Measurements from ENCODE around the gene MGAT4A. TPM values are rescaled to one million over a fixed set of nuclear protein-coding genes. Genes with fewer than 3 reads are reported as not detected.
"Not testable (repeated sequence)": the region's sequence is repeated elsewhere in the genome, so short reads cannot be mapped to it uniquely, and the experiment has no call there.

MGAT4A gene
- total and polyA plus RNA-seq, 2 of the 8 experiments (the other 6 are each of a cell fraction or from before 2014, with no cell fraction given) = 1.4 to 7.7 TPM

DNA sequence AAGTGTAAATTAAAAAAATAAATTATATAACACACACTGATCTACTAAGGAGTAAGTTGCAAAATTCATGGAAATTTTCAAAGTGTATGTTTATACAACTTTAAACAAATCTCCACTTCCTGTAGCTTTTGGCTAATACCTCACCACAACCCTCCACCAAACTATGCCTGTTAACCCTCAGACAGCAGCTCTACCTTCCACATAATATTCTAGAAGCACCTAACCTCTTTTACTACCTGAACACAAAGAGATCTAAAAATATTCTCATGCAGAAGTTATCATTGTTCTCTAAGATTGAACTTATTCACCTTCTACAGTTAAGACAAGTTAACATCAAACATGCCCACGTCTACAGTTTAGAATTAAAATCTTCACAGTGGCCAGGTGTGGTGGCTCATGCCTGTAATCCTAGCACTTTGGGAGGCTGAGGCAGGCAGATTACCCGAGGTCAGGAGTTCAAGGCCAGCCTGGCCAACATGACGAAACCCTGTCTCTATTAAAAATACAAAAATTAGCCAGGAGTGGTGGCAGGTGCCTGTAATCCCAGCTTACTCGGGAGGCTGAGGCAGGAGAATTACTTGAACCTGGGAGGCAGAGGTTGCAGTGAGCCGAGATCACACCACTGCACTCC is 2.7 kb downstream of the MGAT4A start:
- H3K4me2 ChIP-seq (ENCODE audit: insufficient read depth in 1 of 2, low read depth in 2 of 2, low read length in 2 of 2) = not testable (repeated sequence)

More for the DNA sequence above, 2.7 kb downstream of the MGAT4A start:
- H2AFZ ChIP-seq (ENCODE audit: low read length); H3K79me1 ChIP-seq (ENCODE audit: low read depth, low read length); H3K56ac ChIP-seq (replicated peaks; ENCODE audit: insufficient read length, low read depth, low read length); DNase-seq (ENCODE audit: low read depth in 1 of 2, low spot score in 2 of 2); H3K14ac ChIP-seq (ENCODE audit: insufficient read length); H2BK15ac ChIP-seq (ENCODE audit: low read length); H3K4ac ChIP-seq (replicated peaks; ENCODE audit: insufficient read length, low read depth, low read length); H3K4me3 ChIP-seq (ENCODE audit: extremely low read depth in 1 of 4, insufficient read depth in 2 of 4, low read depth in 3 of 4, low read length in 4 of 4); H4K20me1 ChIP-seq (replicated peaks in 1 of 2; ENCODE audit: control insufficient read depth in 1 of 2, insufficient read depth in 2 of 2, low read length in 2 of 2); H3K36me3 ChIP-seq (ENCODE audit: control insufficient read depth in 2 of 4, insufficient read depth in 4 of 4, low read length in 3 of 4); H2AK5ac ChIP-seq (ENCODE audit: low read depth, low read length); H3K79me2 ChIP-seq (ENCODE audit: control insufficient read depth in 1 of 2, insufficient read depth in 2 of 2, low read length in 2 of 2); H3K9me3 ChIP-seq (ENCODE audit: insufficient read depth in 2 of 2, low read depth in 1 of 2, low read length in 1 of 2); H3K23ac ChIP-seq (ENCODE audit: insufficient read length); H2BK120ac ChIP-seq (replicated peaks; ENCODE audit: low read depth, low read length); H3K27ac ChIP-seq (ENCODE audit: low read depth, low read length); FAIRE-seq; H2BK20ac ChIP-seq (ENCODE audit: low read length); H3K18ac ChIP-seq (ENCODE audit: extremely low read depth, low read length); H3K4me1 ChIP-seq (replicated peaks in 1 of 4; ENCODE audit: control insufficient read depth in 3 of 4, insufficient read depth in 4 of 4, low read length in 3 of 4); H3K9ac ChIP-seq (replicated peaks in 1 of 4; ENCODE audit: extremely low read depth in 1 of 4, low read depth in 3 of 4, low read length in 3 of 4); H2BK12ac ChIP-seq (ENCODE audit: low read depth, low read length); H3K23me2 ChIP-seq (ENCODE audit: low read depth, low read length); H2BK5ac ChIP-seq (ENCODE audit: low read depth, low read length); H4K5ac ChIP-seq (ENCODE audit: insufficient read length, low read depth, low read length); H4K8ac ChIP-seq (ENCODE audit: extremely low read depth, insufficient read depth, low read length); H4K91ac ChIP-seq (replicated peaks; ENCODE audit: insufficient read length, low read length); POLR2A ChIA-PET (ENCODE audit: partially characterized antibody): not testable (repeated sequence)
- CTCF ChIA-PET (ENCODE audit: partially characterized antibody) = interaction anchor here (0.6 to 1.1 kb wide), 2 partner anchors 27 to 93 kb away, joined by 3 read pairs; no protein-coding TSS in a partner anchor
- peaks cover 2 to 32% (median 27%) of the 10 kb centered on the region in 4 experiments for H3K27me3 ChIP-seq (replicated peaks in 1 of 4; ENCODE audit: control insufficient read depth in 3 of 4, extremely low read depth in 1 of 4, insufficient read depth in 3 of 4, low read length in 3 of 4)
- WGBS, 2 experiments (ENCODE audit: extremely low coverage in 1 of 2, insufficient coverage in 1 of 2, insufficient read length in 1 of 2, insufficient replicate concordance in 2 of 2, low coverage in 1 of 2, low lambda C conversion rate in 2 of 2, missing lambda C conversion rate in 1 of 2) = 91% methylated on average over 5 of the region's 5 CpGs; no CpG with 5 or more reads in 1 of the 2 experiments

All from H1 (cell line).